ENCODE data around the gene RPS6KA2.

- TF ChIP-seq EZH2 (IDR thresholded peaks at IDR 0.05; ENCODE audit: borderline replicate concordance, low read depth, low read length, severe bottlenecking) = no peak
- TF ChIP-seq CTCF (IDR thresholded peaks at IDR 0.05; ENCODE audit: borderline replicate concordance, extremely low read depth, low read length, poor library complexity, severe bottlenecking) = no peak
These were observed 213.5 kb downstream of the RPS6KA2 start for GRCh38 chr6:166413491-166413951.
